H9 (cell line): ENCODE measurements around the gene PRPF40B. TPM values are rescaled to one million over a fixed set of nuclear protein-coding genes. Genes with fewer than 3 reads are reported as not detected.

Experiments used
- DNase-seq: peaks from one replicate; pipeline ENCODE4 v3.0.0-alpha.2; 2017
- H2AFZ ChIP-seq: one replicate; pipeline ENCODE4 v1.6.1; 2013; ENCODE audit warnings: mild to moderate bottlenecking, low read length, control low read depth, moderate library complexity
- H2AK5ac ChIP-seq: 2 replicates; pipeline ENCODE4 v1.6.1; 2013; ENCODE audit warnings: low read length, control low read depth, mixed read lengths; ENCODE audit not compliant: insufficient read length
- H2BK120ac ChIP-seq: one replicate; pipeline ENCODE4 v1.6.1; 2013; ENCODE audit warnings: low read depth, mild to moderate bottlenecking, low read length, control low read depth, inconsistent platforms; ENCODE audit not compliant: poor library complexity, severe bottlenecking
- H2BK12ac ChIP-seq: 2 replicates; pipeline ENCODE4 v1.6.1; 2013; ENCODE audit warnings: low read length, control low read depth, mixed read lengths, low read depth; ENCODE audit not compliant: insufficient read length
- H2BK15ac ChIP-seq: 2 replicates; pipeline ENCODE4 v1.6.1; 2013; ENCODE audit warnings: low read depth, low read length, control low read depth
- H2BK20ac ChIP-seq: one replicate; pipeline ENCODE4 v1.6.1; 2013; ENCODE audit warnings: low read depth, mild to moderate bottlenecking, low read length, control low read depth, inconsistent platforms; ENCODE audit not compliant: poor library complexity, severe bottlenecking
- H2BK5ac ChIP-seq: 2 replicates; pipeline ENCODE4 v1.6.1; 2013; ENCODE audit warnings: low read length, control low read depth, mixed read lengths; ENCODE audit not compliant: insufficient read length
- H3K14ac ChIP-seq: 2 replicates; pipeline ENCODE4 v1.6.1; 2013; ENCODE audit warnings: low read length, control low read depth; ENCODE audit not compliant: insufficient read depth
- H3K18ac ChIP-seq: 2 replicates; pipeline ENCODE4 v1.6.1; 2013; ENCODE audit warnings: low read depth, mild to moderate bottlenecking, mixed read lengths, low read length, control low read depth; ENCODE audit not compliant: insufficient read length
- H3K23ac ChIP-seq: 2 replicates; pipeline ENCODE4 v1.6.1; 2013; ENCODE audit warnings: low read length, control low read depth, mixed read lengths, low read depth; ENCODE audit not compliant: insufficient read length
- H3K23me2 ChIP-seq: 2 replicates; pipeline ENCODE4 v1.6.1; 2013; ENCODE audit warnings: low read depth, mild to moderate bottlenecking, mixed read lengths, low read length, control low read depth; ENCODE audit not compliant: insufficient read length, poor library complexity, severe bottlenecking
- H3K27ac ChIP-seq: 2 replicates; pipeline ENCODE4 v1.5.1; 2013; ENCODE audit warnings: low read length, control low read depth, mixed read lengths, low read depth; ENCODE audit not compliant: insufficient read length
- H3K27me3 ChIP-seq: 2 replicates; pipeline ENCODE4 v1.6.1; 2013; ENCODE audit warnings: low read length, control low read depth, inconsistent platforms; ENCODE audit not compliant: insufficient read depth
- H3K4ac ChIP-seq: 2 replicates; pipeline ENCODE4 v1.6.1; 2013; ENCODE audit warnings: low read depth, mild to moderate bottlenecking, control low read depth, inconsistent platforms, low read length, moderate library complexity
- H3K4me1 ChIP-seq: 2 replicates; pipeline ENCODE4 v1.6.1; 2013; ENCODE audit warnings: low read length, control low read depth, inconsistent platforms; ENCODE audit not compliant: insufficient read depth
- H3K4me2 ChIP-seq: 2 replicates; pipeline ENCODE4 v1.6.1; 2013; ENCODE audit warnings: low read length, control low read depth, mixed read lengths; ENCODE audit not compliant: insufficient read length, insufficient read depth
- H3K56ac ChIP-seq: 2 replicates; pipeline ENCODE4 v1.6.1; 2013; ENCODE audit warnings: low read depth, mild to moderate bottlenecking, mixed read lengths, low read length, control low read depth; ENCODE audit not compliant: insufficient read length
- H3K79me1 ChIP-seq: 2 replicates; pipeline ENCODE4 v1.6.1; 2013; ENCODE audit warnings: low read depth, mild to moderate bottlenecking, moderate library complexity, low read length, control low read depth, inconsistent platforms; ENCODE audit not compliant: insufficient read depth, poor library complexity, severe bottlenecking
- H3K79me2 ChIP-seq: 2 replicates; pipeline ENCODE4 v1.6.1; 2013; ENCODE audit warnings: low read length, control low read depth, inconsistent platforms; ENCODE audit not compliant: insufficient read depth
- H3K9ac ChIP-seq: 2 replicates; pipeline ENCODE4 v1.6.1; 2013; ENCODE audit warnings: low read length, control low read depth, mixed read lengths; ENCODE audit not compliant: insufficient read length; ENCODE audit errors: extremely low read depth
- H3K9me3 ChIP-seq: one replicate; pipeline ENCODE4 v1.6.1; 2013; ENCODE audit warnings: low read depth, low read length, inconsistent platforms; ENCODE audit not compliant: control insufficient read depth
- H3T11ph ChIP-seq: one replicate; pipeline ENCODE4 v1.6.1; 2013; ENCODE audit warnings: mild to moderate bottlenecking, low read length, control low read depth, inconsistent platforms
- H4K20me1 ChIP-seq: one replicate; pipeline ENCODE4 v1.6.1; 2013; ENCODE audit not compliant: control insufficient read depth, insufficient read length, insufficient read depth
- H4K5ac ChIP-seq: 2 replicates; pipeline ENCODE4 v1.6.1; 2013; ENCODE audit warnings: low read depth, mild to moderate bottlenecking, mixed read lengths, low read length, control low read depth; ENCODE audit not compliant: insufficient read length
- H4K8ac ChIP-seq: replicated peaks from 2 replicates; pipeline ENCODE4 v1.6.1; 2013; ENCODE audit warnings: low read length, control low read depth, mixed read lengths, low read depth; ENCODE audit not compliant: insufficient read length
- H4K91ac ChIP-seq: 2 replicates; pipeline ENCODE4 v1.6.1; 2013; ENCODE audit warnings: low read depth, mild to moderate bottlenecking, moderate library complexity, mixed read lengths, low read length, control low read depth; ENCODE audit not compliant: insufficient read length
- H3K27ac Mint-ChIP-seq, 3 experiments: 2 replicates in 2 of 3; 3 replicates in 1 of 3; pipeline ENCODE4 v1.8.0; 2020 to 2021; ENCODE audit warnings: mixed read lengths in 3 of 3, mild to moderate bottlenecking in 1 of 3, moderate library complexity in 1 of 3
- H3K27me3 Mint-ChIP-seq: 2 replicates; pipeline ENCODE4 v1.8.0; 2021; ENCODE audit warnings: low read depth, mild to moderate bottlenecking, moderate library complexity, mixed read lengths
- H3K36me3 Mint-ChIP-seq, 3 experiments: 2 replicates in 2 of 3; 3 replicates in 1 of 3; pipeline ENCODE4 v1.8.0; 2020 to 2021; ENCODE audit warnings: low read depth in 3 of 3, mixed read lengths in 3 of 3; ENCODE audit not compliant: insufficient read depth in 1 of 3
- H3K4me1 Mint-ChIP-seq, 2 experiments: 2 replicates each; pipeline ENCODE4 v1.8.0; 2020; ENCODE audit warnings: mixed read lengths in 2 of 2
- H3K4me3 Mint-ChIP-seq, 2 experiments: 2 replicates in 1 of 2; 3 replicates in 1 of 2; pipeline ENCODE4 v1.8.0; 2020 to 2021; ENCODE audit warnings: mild to moderate bottlenecking in 2 of 2, mixed read lengths in 2 of 2, moderate library complexity in 1 of 2
- H3K9me3 Mint-ChIP-seq, 2 experiments: 2 replicates in 1 of 2; 3 replicates in 1 of 2; pipeline ENCODE4 v1.8.0; 2020; ENCODE audit warnings: mild to moderate bottlenecking in 2 of 2, mixed read lengths in 2 of 2, moderate library complexity in 1 of 2
- CTCF ChIP-seq: fragments of 200-600 bp; sonication (generic); conservative IDR thresholded peaks from 3 replicates; pipeline ENCODE4 v1.8.0; 2021; ENCODE audit warnings: antibody characterized with exemption, mild to moderate bottlenecking
- WGBS: extraction: QIAGEN DNeasy Blood & Tissue Kit; methylation state at CpG from one replicate; pipeline ENCODE4 v1.1.7; 2013; ENCODE audit warnings: missing lambda C conversion rate, low lambda C conversion rate, mixed read lengths; ENCODE audit not compliant: insufficient read length; ENCODE audit errors: extremely low coverage; 5-methylcytosine and 5-hydroxymethylcytosine counted together
- total RNA-seq: library from RNA; stranded (reverse); gene quantifications from 2 replicates; pipeline ENCODE4 v1.2.1, GENCODE V29; 2021

The PRPF40B gene
- total RNA-seq, 1 experiment from 2014 or later: 19.0 TPM

- no peak overlapping the region for H3K4me2 ChIP-seq
- H3K4me1 Mint-ChIP-seq: peaks cover 47 to 49% of the 10 kb centered on the region in 2 experiments
- H2AK5ac ChIP-seq: no peak overlapping the region
- H4K91ac ChIP-seq: no peak overlapping the region
- H3K36me3 Mint-ChIP-seq: peaks cover 0 to 8% (median 3%) of the 10 kb centered on the region in 3 experiments; a peak in 5 of 7 replicates
- no peak overlapping the region for H4K8ac ChIP-seq
- peak overlapping the region in 2 of 3 experiments; percentile 89 to 90; a peak in 6 of 7 replicates for H3K27ac Mint-ChIP-seq
- H3K27me3 ChIP-seq: no peaks in the 10 kb centered on the region
- H3K23ac ChIP-seq: no peak overlapping the region
- H3K4ac ChIP-seq: no peak overlapping the region
- H2BK12ac ChIP-seq: no peak overlapping the region
- H3K9me3 ChIP-seq: no peaks in the 10 kb centered on the region
- peak overlapping the region; percentile 46 for H3K27ac ChIP-seq
- H2BK15ac ChIP-seq: no peak overlapping the region
- no peak overlapping the region for H3K14ac ChIP-seq
- no peak overlapping the region for H2AFZ ChIP-seq
- no peak overlapping the region for H4K5ac ChIP-seq
- no peaks in the 10 kb centered on the region for H3K27me3 Mint-ChIP-seq
- TF ChIP-seq CTCF: no peak
- H2BK120ac ChIP-seq: no peak overlapping the region
- no peak for DNase-seq
- H3K4me3 Mint-ChIP-seq: no peak overlapping the region
- no peaks in the 10 kb centered on the region for H4K20me1 ChIP-seq
- H3K23me2 ChIP-seq: no peaks in the 10 kb centered on the region
- H3K18ac ChIP-seq: no peak overlapping the region
- no peaks in the 10 kb centered on the region for H3K79me1 ChIP-seq
- no peak overlapping the region for H2BK5ac ChIP-seq
- peaks cover 2 to 3% of the 10 kb centered on the region in 2 experiments; a peak in 4 of 5 replicates for H3K9me3 Mint-ChIP-seq
- H3T11ph ChIP-seq: no peak overlapping the region
- no CpG with 5 or more reads among the region's 3 CpGs for WGBS
- no peak overlapping the region for H2BK20ac ChIP-seq
- H3K56ac ChIP-seq: no peak overlapping the region
- H3K79me2 ChIP-seq: peaks cover 7% of the 10 kb centered on the region; the same call in 1 of the 2 replicates
- H3K9ac ChIP-seq: no peak overlapping the region
- peaks cover 9% of the 10 kb centered on the region for H3K4me1 ChIP-seq
Measured at GRCh38 chr12:49692851-49693250, 69.5 kb downstream of the PRPF40B start.
